HG03565 (cell line): ENCODE data around the gene CMTR1.

Experiments used
- ATAC-seq: cut with Tn5 transposase; IDR thresholded peaks from one replicate; pipeline ENCODE4 v1.9.1; 2021; ENCODE audit warnings: mild to moderate bottlenecking, moderate library complexity; ENCODE audit not compliant: unreplicated experiment

The CMTR1 gene

GRCh38 chr6:37507690-37508421 lies 74.8 kb downstream of the CMTR1 start:
- no peak for ATAC-seq

GRCh38 chr6:37511201-37511600 lies 78.2 kb downstream of the CMTR1 start:
- no peak for ATAC-seq

- ATAC-seq, result no peak
Measured at GRCh38 chr6:37511910-37512399, 78.9 kb downstream of the CMTR1 start.

- ATAC-seq, result no peak
Measured at GRCh38 chr6:37512400-37513011, 79.5 kb downstream of the CMTR1 start.

- no peak for ATAC-seq
Measured at GRCh38 chr6:37513155-37513554, 80.1 kb downstream of the CMTR1 start.

GRCh38 chr6:37513576-37513975 lies 80.6 kb downstream of the CMTR1 start:
- no peak for ATAC-seq

- no peak for ATAC-seq
Measured at GRCh38 chr6:37514321-37514771, 81.3 kb downstream of the CMTR1 start.

GRCh38 chr6:37514837-37515236 lies 81.8 kb downstream of the CMTR1 start:
- ATAC-seq, result no peak

- ATAC-seq, result no peak
Measured at GRCh38 chr6:37515712-37516075, 82.7 kb downstream of the CMTR1 start.

GRCh38 chr6:37516076-37516919 lies 83.3 kb downstream of the CMTR1 start:
- ATAC-seq, result no peak

- ATAC-seq, result no peak
Measured at GRCh38 chr6:37516920-37517405, 83.9 kb downstream of the CMTR1 start.

GRCh38 chr6:37517411-37517812 lies 84.4 kb downstream of the CMTR1 start:
- no peak for ATAC-seq

- no peak for ATAC-seq
Measured at GRCh38 chr6:37518116-37518515, 85.1 kb downstream of the CMTR1 start.

- no peak for ATAC-seq
Measured at GRCh38 chr6:37519461-37519860, 86.4 kb downstream of the CMTR1 start.

GRCh38 chr6:37520926-37521325 lies 87.9 kb downstream of the CMTR1 start:
- no peak for ATAC-seq

- no peak for ATAC-seq
Measured at GRCh38 chr6:37521674-37522073, 88.7 kb downstream of the CMTR1 start.

- ATAC-seq, result no peak
Measured at GRCh38 chr6:37522836-37523235, 89.8 kb downstream of the CMTR1 start.

GRCh38 chr6:37523412-37523811 lies 90.4 kb downstream of the CMTR1 start:
- ATAC-seq, result no peak

- ATAC-seq, result no peak
Measured at GRCh38 chr6:37524025-37524969, 91.3 kb downstream of the CMTR1 start.

GRCh38 chr6:37524970-37525318 lies 91.9 kb downstream of the CMTR1 start:
- no peak for ATAC-seq
